BE2C (cell line): ENCODE results near the gene FBXO17.
A peak's percentile ranks its signal among the peaks of the same experiment; 100 is the strongest.

Source experiments
- DNase-seq: peaks from one replicate; pipeline ENCODE4 v3.0.0-alpha.2; 2020
- H3K27me3 ChIP-seq: fragments of 250-450 bp; sonication (Bioruptor Pico); 2 replicates; pipeline ENCODE4 v1.5.1; 2020; ENCODE audit warnings: mild to moderate bottlenecking
- H3K36me3 ChIP-seq: fragments of 250-450 bp; sonication (Bioruptor Pico); 2 replicates; pipeline ENCODE4 v1.5.1; 2020; ENCODE audit warnings: mild to moderate bottlenecking
- H3K4me1 ChIP-seq: fragments of 250-450 bp; sonication (Bioruptor Pico); 2 replicates; pipeline ENCODE4 v1.5.1; 2020
- H3K4me3 ChIP-seq: 2 replicates; pipeline ENCODE4 v1.5.1; 2011; ENCODE audit warnings: low read depth, low read length
- H3K9me3 ChIP-seq: fragments of 250-450 bp; sonication (Bioruptor Pico); 2 replicates; pipeline ENCODE4 v1.5.1; 2020
- TF ChIP-seq, protein P1 (sequence below): IDR thresholded peaks from 2 replicates; pipeline ENCODE4 v1.5.1; 2012; ENCODE audit warnings: mild to moderate bottlenecking, low read depth, low read length

Gene FBXO17

DNA sequence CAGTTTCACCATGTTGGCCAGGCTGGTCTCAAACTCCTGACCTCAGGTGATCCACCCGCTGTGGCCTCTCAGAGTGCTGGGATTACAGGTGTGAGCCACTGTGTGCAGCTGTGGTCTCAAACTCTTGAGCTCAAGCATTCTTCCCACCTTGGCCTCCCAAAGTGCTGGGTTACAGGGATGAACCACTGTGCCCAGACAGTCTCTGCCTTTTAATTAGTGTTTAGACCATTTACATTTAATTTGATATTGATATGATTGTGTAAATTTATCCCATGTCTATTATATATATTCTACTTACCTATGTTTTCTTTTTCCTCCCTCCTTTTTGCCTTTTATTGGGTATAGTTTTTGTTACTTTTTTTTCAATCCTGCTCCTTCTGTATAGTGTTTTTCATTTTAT lies 73.9 kb downstream of the FBXO17 start:
- DNase-seq = no peak
- Histone ChIP-seq H3K4me3 (no peak overlapping the region), H3K9me3 (no peaks in the 10 kb centered on the region; the same call in 1 of the 2 replicates), H3K4me1 (peaks cover 4% of the 10 kb centered on the region; the same call in 1 of the 2 replicates), H3K36me3 (peaks cover 12% of the 10 kb centered on the region), H3K27me3 (no peaks in the 10 kb centered on the region)
- TF ChIP-seq, protein P1, sequence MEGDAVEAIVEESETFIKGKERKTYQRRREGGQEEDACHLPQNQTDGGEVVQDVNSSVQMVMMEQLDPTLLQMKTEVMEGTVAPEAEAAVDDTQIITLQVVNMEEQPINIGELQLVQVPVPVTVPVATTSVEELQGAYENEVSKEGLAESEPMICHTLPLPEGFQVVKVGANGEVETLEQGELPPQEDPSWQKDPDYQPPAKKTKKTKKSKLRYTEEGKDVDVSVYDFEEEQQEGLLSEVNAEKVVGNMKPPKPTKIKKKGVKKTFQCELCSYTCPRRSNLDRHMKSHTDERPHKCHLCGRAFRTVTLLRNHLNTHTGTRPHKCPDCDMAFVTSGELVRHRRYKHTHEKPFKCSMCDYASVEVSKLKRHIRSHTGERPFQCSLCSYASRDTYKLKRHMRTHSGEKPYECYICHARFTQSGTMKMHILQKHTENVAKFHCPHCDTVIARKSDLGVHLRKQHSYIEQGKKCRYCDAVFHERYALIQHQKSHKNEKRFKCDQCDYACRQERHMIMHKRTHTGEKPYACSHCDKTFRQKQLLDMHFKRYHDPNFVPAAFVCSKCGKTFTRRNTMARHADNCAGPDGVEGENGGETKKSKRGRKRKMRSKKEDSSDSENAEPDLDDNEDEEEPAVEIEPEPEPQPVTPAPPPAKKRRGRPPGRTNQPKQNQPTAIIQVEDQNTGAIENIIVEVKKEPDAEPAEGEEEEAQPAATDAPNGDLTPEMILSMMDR = no peak

GRCh38 chr19:38900743-38901190 lies 74.8 kb downstream of the FBXO17 start:
- DNase-seq = no peak
- Histone ChIP-seq H3K9me3 (no peaks in the 10 kb centered on the region; the same call in 1 of the 2 replicates), H3K36me3 (peaks cover 9% of the 10 kb centered on the region), H3K27me3 (no peaks in the 10 kb centered on the region), H3K4me3 (peak overlapping the region; percentile 81), H3K4me1 (peaks cover 4% of the 10 kb centered on the region; the same call in 1 of the 2 replicates)
- TF ChIP-seq, protein P1 = no peak

- Histone ChIP-seq H3K4me3 (peak overlapping the region; percentile 81), H3K36me3 (peaks cover 4% of the 10 kb centered on the region; the same call in 1 of the 2 replicates), H3K27me3 (no peaks in the 10 kb centered on the region), H3K9me3 (no peaks in the 10 kb centered on the region; the same call in 1 of the 2 replicates), H3K4me1 (peaks cover 4% of the 10 kb centered on the region; the same call in 1 of the 2 replicates)
- no peak for DNase-seq
- TF ChIP-seq, protein P1 = no peak
These were observed 75.3 kb downstream of the FBXO17 start for GRCh38 chr19:38900202-38900629.

DNA sequence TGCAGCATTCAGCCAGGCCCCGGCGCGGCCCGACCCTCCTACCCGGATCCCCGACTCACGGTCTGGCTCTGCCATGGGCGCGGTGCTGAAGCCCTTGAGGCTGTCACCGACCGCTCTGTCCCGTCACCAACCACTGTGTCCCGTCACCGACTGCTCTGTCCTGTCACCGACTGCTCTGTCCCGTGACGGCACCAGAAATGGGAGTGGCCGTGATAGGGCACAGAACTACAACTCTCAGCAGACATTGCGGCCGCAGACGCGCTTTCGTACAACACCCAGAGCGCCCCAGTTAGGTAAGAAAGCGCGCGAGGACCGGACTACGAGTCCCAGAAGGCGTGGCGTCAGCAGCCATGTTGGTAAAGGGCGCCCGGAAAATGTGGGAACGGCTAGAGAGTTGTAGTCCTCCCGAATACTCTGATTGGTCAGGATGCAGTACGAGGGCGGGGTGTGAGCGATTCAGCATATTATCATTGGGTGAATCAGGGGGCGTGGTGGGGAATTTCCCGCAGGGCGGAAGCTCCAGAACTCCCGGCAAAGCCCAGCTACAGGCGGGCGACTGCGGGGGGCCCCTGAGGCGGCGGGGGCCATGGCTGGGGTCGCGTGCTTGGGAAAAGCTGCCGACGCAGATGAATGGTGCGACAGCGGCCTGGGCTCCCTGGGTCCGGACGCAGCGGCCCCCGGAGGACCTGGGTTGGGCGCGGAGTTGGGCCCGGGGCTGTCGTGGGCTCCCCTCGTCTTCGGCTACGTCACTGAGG lies 75.9 kb downstream of the FBXO17 start, which contains the start of the genes NFKBIB and SIRT2:
TSS of gene NFKBIB (plus strand) at position 523 of the 755 bp plus-strand sequence. CDS start at position 587, 64 bp downstream.
TSS of gene SIRT2 (minus strand) at position 172 of the 755 bp plus-strand sequence. CDS start at position 75, 97 bp downstream.
- H3K9me3 ChIP-seq = no peaks in the 10 kb centered on the region; the same call in 1 of the 2 replicates
- H3K27me3 ChIP-seq = no peaks in the 10 kb centered on the region
- no peaks in the 10 kb centered on the region for H3K36me3 ChIP-seq
- H3K4me3 ChIP-seq = peak within 1 kb of the TSS; percentile 81
- peaks cover 4% of the 10 kb centered on the region; the same call in 1 of the 2 replicates for H3K4me1 ChIP-seq
- DNase-seq = peak; percentile 99
- TF ChIP-seq, protein P1 = no peak

- DNase-seq = no peak
These were observed 76.6 kb downstream of the FBXO17 start for GRCh38 chr19:38898788-38899446.

More at GRCh38 chr19:38898788-38899446, 76.6 kb downstream of the FBXO17 start:
- no peaks in the 10 kb centered on the region for H3K36me3 ChIP-seq
- peaks cover 4% of the 10 kb centered on the region; the same call in 1 of the 2 replicates for H3K4me1 ChIP-seq
- H3K9me3 ChIP-seq = no peaks in the 10 kb centered on the region; the same call in 1 of the 2 replicates
- H3K4me3 ChIP-seq = peak overlapping the region; percentile 81
- no peaks in the 10 kb centered on the region for H3K27me3 ChIP-seq
- TF ChIP-seq, protein P1 = no peak
